Activated T-cell treated with anti-CD3 and anti-CD28 coated beads for 4 hours (primary cell): ENCODE measurements around the gene PRICKLE3.

Experiments used
- DNase-seq: peaks from one replicate; pipeline ENCODE4 v3.0.0-alpha.2; 2020

The PRICKLE3 gene

DNA sequence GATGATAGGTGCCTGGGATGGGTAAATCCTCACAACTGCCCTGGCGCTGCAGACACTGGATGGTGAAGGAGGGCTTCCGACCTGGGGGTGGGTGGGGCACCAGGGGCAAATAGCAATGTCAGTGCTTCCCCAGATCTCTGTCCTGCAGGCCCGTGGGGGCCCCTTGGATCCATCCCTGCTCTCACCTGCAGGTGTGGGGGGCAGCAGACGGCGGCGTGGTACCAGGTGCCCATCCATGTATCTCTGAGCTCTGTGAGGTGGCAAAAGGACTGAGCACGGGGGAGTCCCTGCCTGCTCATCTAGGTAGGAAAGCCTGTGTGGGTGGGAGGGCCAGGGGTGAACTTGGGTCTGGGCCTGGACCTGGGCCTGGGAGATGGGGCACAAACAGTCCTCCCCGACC, 20.4 kb upstream of the PRICKLE3 start:
- no peak for DNase-seq

DNA sequence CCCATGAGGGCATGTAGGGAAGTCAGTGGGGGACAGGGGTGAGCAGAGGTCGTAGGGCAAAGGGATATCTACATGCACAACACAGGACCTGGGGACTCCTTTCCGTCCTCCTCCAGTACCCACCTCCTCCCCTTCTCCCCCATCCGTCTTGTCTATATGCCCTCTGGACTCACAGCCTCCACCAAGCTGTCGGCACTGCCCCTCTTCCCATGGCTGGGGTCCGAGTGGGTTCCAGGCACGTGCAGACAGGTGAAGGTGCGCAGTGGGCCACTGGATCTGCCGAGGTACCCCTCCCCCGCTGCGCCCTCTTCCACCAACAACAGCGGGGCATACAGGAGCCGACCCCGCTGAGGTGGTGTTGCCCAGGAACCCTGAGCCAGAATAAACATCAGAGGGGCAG, 19.3 kb upstream of the PRICKLE3 start:
- DNase-seq, result no peak

DNA sequence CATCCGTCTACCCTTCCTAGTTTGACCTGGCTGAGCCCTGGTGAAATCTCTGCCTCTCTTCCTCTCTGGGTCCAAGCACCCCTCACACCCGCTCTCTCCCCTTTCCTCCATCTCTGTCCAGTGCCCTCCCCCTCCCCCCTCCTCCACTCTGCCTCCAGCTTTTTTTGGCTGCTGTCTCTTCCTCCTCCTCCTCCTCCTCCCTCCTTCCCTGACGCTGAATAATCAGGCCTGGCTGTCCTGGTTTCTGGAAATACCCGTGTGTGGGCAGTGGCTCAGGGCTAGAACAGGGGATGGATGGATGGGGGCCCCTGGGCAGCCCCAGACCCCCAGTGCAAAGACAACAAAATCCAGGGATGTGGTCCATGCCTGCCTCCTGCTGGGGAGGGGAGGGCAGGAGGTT, 18.5 kb upstream of the PRICKLE3 start:
- no peak for DNase-seq

DNA sequence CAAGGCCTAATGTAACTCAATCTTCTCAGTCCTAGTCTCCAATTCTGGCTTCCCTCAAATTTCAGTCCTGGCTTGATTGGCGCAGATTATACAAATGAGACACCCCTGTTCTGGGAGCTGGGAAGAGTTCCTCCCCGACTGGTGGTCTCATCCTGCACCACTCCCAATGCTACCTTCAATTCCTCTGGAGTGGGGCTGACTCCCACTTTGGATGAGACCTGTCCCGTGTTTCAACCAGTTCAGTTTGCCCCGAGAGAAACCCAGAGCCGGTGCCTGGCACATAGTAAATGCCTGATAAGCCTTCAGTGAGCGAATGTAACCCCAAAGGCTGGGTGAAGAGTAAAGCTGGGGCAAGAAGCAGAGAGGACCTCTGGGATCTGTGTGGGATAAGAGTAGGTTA, 17.8 kb upstream of the PRICKLE3 start:
- DNase-seq, result no peak

DNA sequence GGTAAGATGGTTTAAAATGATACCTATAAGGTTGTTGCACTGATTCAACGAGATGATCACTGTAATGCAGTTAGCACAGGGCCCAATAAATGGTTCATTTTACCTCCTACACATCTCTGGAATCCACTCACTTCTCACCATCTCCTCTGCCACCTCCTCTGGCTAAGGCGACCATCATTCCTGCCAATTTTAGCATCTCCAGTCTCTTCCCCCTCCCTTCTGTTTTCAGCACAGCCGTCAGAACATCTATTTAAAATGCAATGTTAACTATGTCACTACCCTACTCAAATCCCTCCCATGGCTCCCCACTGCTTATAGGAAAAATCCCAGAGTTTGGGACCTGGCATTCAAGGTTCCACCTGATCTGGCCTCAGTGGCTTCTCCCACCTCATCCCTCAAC, 17.4 kb upstream of the PRICKLE3 start:
- no peak for DNase-seq

DNA sequence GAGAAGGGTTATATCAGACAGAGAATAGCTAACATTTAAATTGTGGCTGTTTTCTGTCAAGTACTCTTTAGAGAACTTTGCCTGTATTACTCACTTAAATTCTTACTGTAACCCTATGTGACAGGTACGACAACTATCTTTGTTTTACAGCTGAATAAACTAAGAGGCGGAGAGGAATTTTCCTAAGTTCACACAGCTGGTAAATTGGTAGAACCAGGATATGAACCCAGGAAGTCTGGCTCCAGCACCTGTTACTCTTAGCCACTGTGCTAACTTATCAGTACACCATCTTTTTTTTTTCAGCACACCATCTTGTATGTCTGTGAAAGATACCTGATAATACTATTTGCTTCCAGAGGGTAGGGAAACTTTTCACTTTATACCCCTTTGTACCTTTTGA, 15.8 kb upstream of the PRICKLE3 start:
- DNase-seq, result no peak

DNA sequence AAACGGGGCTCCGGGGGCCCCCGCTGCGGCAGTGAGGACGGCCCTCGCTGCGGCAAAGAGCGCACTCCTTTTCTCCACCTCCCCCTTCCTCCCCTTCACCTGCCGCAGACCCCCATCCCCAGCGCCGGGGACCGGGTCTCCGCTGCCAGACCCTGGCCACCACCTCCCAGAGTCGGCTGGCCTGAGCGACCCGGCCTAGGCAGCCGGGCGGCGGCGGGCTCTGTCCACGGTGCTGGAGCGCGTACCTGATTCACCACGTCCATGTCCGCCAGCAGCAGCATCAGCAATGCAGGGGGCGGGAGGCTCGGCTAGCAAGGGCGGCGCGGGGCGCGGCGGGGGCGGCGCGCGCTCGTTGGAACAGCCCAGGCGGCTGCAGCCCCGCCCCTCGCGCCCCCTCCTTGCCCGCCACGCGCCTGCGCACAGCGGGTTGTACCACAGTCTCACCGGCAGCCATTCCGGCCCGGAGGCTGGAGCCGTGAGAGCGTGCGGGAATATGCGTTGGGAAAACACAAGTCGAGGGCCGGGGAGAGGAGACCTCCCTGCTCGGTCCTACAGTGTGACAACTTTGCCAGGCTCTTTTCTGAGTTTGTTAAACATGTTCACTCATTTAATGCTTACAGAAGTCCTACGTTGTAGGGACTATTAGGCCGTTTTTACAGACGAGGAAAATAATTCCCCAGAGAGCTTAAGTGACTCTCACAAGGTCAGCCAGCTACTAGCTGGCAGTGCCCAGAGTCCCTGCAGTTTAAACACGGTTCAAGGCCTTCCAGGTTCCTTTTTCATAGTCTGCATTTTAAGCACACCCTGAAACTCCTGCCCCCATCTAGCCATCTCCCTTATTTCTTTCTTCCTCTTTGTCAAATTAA, 14.0 kb upstream of the PRICKLE3 start, which contains the start of gene SYP:
Gene SYP (minus strand): TSS at position 288 of the 866 bp plus-strand sequence. CDS start 7 bp downstream, at position 281.
- DNase-seq, result peak; percentile 81

DNA sequence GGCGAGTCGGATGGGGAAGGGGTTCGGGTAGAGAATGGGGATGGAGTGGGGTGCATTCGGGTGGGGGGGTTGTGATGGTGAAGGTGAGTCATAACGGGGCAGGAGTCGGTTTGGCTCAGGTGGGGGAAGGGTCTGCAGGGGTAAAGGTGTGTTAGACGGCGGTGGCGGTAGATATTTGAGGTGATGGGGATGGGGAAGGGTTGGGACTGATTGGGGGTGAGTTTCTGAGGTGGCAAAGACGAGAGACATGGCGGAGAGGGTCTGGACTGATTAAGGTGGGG, 13.1 kb upstream of the PRICKLE3 start:
- no peak for DNase-seq

DNA sequence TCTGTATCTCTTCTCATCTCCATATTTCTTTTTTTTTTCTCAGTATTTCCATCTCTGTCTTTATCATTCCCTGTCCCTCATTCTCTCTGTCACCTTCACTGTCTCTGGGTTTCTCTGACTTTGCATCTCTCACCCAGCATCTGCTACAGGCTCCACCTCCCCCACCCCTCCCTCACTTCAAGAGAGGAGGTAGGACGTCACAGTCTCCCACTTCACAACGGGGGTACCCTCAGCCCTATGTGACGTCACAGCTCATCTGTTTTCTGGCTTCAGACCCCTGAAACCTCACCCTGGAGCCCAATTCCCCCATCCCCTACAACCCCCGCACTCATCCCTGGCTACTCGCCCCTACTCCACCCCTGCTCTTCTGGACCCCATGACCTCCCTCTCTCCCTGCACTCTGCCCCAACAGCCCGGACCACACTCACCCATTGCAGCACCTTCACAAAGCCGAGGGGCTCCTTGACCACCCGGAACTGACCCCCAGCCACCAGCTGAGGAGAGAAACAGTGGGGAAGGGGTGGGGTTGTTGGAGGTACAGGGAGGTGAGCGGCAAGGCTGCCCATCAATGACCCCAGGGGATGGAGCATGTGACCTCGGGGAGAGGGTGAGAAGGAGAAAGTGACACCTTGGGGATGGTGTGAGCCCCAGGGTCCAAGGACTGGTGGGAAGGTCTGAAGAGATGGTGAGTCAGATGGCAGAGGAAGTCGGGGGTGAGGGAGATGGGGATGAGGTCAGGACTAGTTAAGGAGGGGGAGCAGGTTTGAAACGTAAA, 12.6 kb upstream of the PRICKLE3 start:
- no peak for DNase-seq

DNA sequence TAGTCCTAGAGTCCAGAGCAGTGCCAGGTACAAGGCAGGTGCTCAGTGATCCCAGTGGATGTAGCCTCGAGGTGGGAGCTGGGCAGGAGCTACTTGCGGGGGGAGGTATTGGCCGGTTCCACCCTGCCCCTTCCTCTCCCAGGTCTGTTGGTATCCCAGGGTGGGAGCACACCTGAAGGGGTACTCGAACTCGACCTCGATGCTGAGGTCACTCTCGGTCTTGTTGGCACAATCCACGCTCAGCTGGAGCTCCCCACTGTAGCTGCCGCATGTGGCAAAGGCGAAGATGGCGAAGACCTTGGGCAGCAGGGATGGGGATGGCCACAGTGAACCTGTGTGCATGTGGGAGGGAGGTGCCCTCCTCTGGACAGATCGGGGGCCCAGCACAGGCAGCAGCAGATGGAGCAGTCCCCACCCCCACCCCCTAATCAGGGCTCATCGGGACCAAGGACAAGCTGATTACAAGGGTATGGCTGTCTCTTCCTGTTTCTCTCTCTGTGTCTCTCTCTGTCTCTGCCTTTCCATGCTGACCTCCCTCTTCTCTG, 11.4 kb upstream of the PRICKLE3 start:
- no peak for DNase-seq

DNA sequence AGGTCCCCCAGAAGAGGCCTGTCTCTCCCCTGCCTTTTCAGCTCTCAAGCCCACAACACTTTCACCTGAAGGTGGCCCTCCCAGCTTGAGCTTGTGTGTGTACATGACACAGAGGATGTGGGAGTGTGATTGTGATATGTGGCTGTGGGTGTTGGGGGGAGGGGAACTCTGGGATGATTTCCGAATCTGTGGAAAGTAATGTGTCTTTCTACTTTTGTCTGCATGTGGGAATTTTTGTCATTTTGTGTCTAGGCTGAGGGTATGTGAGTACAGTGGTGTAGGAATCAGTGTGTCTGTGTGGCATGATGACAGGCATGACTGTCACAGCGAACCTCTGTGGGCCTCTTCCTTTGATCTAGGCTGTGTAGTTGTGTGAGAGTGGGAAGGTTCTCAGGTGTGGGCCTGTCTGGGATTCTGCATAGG, 7.4 kb upstream of the PRICKLE3 start:
- DNase-seq, result no peak

DNA sequence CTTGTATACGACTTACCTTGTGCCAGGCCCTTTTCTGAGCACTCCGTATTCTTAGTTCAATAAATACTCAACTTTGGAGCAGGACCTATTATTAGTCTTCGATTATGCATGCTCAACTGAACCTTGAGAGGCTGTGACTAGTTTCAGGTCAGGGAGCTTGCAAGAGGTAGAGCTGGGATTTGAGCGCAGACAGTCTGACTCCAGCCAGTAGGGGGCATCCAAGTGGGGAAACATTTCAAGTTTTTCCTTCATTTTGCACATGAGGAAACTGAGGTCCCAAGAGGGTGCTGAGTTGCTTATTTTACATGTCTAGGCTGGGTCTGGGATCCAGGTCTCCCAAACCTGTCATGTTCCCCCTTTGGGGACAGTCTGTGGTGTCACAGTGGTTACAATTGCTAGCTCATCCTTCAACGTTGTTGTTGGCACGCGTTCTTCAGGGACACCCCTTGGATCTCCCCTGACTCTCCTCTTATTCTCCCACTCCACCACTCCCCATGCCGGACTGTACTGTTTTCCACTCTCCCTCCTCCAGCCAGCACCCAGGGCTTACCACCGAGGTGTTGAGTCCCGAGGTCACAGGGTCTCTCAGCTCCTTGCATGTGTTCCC, 6.7 kb upstream of the PRICKLE3 start:
- no peak for DNase-seq

DNA sequence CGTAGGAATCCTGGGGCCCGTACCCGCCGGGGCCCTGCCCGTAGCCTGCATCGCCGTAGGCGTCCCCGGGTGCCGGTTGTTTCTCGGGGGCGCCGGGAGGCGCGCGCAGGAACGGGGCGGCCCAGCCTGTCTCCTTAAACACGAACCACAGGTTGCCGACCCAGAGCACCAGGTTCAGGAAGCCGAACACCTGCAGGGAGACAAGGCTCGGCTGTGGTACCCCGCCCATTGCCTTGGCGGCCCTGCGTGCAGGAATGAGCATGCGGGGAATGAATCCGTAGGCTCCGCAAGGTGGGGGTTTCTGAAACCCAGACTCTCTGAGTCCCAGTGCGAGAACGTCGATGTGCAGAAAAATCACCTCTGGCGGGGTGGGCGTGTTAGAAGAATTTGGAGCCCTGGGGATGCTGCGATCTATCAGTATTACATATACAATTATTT, 5.4 kb upstream of the PRICKLE3 start:
- no peak for DNase-seq

DNA sequence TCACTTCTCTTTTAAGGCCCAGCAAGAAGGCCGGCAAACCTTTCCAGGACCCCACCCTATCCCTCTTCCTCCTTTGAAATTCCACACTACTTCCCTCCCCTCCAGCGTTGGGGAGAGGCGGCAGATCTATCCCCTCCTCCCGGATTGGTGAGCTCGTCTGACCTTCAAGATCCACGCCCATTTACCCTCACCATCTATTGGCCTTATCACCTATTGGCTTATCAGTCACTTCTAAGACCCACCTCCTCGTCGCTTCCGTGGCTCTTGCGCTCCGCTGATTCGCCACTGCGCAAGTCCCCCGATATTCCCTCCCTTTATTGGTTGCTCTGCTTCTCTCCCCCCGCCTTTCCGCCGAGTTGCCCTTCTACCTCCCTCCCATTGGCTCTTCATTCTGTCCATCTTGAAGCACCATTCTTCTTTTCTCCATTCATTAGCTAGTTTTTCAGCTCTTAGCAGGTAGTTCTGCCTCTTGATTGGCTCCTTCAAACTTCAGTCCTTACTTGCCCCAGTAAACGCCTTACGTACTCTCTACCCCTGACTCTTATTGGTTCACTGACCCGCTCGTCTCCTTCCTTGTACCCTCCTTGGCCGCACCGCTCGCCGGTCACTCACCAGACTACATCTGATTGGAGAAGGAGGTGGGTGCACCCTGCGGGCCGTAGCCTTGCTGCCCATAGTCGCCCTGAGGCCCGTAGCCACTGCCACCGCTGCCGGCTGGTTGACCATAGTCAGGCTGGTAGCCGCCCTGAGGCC, 4.8 kb upstream of the PRICKLE3 start:
- DNase-seq, result peak; percentile 62

DNA sequence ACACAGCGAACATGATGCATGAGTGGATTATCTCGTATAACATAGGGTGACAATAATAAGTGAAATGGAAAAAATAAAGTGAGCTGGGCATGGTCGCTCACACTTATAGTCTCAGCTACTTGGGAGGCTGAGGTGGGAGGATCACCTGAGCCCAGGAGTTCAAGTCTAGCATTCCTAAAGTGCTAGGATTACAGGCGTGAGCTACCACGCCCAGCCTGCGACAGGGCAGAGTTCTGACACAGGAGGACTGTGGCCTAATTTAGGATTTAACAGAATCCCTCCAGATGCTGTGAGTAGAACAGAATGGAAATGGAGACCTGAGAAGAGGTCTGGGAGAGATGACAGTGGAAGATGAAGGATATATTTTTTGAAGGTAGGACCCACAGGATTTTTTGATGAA, 3.4 kb upstream of the PRICKLE3 start:
- no peak for DNase-seq

DNA sequence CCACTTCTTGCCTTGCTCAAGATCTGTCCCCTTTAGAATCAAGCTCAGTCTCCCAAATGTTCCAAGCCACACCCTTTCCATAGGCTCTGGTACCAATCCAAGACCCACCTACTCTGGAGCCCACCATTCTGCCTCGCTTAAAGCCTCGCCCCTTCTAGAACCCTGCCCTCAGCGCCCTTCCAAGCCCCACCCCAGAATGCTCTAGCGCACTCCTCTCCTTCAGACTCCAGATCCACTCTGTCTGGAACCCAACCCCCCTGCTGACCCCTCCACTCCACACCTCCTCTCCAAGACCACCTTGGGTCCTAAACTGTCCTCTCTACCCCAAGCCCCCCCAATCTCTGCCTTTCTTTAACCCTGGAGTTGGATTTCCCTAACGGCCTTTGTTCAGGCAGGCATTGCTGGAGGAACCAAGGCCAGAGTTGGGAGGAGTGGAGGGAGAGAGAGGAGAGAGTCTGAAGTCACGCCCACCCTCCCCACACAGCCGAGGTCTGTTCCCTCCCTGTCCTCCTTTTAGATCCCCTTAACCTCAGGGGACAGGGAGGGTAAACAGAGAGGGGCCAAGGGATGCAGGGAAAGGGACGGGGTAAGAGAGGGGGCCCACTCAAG, 2.4 kb upstream of the PRICKLE3 start:
- DNase-seq, result no peak

DNA sequence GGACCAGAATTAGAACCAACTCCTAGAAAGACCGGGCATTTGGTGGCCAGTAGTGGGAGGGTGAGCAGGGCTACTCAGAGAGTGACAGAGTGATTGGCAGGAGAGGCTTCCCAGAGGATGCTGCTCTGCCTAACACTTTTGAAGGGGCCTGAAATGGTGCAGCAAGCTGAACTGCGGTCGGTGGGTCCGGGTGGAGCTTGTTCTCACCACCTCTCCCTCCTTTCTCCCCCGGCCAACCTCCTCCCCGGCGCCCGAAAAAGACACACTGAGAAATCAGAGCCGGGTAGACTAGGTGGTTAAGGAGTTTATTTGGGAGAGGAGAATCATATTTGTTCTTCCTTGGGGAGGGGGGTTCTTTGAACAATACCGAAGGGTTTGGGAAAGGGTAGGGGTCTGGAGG, 1.4 kb upstream of the PRICKLE3 start:
- no peak for DNase-seq

DNA sequence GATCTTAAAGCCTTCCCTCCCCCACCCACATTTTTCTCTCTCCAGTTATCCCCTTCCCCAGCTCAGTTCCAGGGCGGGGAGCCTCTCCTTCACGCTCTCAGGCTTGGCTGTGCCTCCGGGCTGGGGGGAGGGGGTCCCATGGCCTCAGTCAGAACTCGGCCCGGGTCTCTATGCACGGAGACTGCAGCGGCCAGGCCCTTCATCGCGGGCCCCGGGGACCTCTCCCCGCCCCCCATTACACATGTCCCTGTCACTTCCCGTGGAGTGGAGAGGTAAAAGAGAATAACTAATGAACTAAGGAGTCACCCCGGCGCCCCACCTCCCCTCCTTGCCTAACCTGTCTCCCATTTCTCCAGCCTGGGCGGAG, 838 bp upstream of the PRICKLE3 start:
- DNase-seq, result no peak

DNA sequence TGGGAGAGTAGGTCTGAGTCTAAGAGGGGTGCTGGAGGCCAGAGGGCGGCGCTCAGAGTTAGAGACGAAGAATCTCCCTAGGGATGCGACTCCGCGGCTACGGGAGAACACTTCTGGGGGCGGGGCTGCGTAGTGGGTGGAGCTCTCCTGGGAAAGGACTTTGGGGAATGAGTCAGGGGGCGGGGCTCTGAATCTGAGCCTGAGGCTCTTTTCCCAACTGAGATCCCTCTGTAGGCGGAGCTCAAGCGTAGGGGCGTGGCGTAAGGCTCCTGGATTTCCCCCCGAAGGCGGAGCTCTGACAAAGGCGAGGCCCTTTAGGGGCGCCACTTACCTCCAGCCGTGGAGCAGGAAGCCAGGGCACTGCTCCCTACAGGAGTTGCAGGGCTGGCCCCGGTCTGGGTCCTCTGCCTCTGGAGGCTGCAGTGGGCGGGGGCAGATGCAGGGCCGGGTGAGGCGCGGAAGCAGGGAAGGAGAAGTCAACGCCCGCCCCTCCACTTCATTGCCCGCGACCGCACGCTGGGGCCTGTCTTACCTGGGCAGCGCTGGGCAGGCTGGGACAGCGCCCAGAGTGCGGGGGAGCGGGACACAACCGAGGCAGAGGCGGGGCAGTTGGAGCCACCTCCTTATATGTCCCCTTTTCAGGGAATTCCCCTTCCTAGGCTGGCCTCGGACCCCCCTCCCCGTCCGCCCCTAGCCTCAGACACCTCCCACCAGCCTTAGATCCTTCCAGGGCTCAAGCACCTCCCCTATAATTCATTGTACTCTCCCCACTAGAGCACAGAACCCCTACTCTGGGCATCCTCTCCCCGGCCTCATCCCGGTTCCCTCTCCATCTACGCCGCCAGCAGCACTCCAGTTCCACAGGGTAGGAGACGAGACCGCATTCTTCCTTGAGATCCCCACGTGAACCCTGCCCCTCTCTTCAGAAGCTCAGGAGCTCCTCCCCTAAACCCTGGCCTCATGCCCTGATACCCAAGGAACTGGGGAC, 1.6 kb downstream of the PRICKLE3 start:
- DNase-seq, result no peak

DNA sequence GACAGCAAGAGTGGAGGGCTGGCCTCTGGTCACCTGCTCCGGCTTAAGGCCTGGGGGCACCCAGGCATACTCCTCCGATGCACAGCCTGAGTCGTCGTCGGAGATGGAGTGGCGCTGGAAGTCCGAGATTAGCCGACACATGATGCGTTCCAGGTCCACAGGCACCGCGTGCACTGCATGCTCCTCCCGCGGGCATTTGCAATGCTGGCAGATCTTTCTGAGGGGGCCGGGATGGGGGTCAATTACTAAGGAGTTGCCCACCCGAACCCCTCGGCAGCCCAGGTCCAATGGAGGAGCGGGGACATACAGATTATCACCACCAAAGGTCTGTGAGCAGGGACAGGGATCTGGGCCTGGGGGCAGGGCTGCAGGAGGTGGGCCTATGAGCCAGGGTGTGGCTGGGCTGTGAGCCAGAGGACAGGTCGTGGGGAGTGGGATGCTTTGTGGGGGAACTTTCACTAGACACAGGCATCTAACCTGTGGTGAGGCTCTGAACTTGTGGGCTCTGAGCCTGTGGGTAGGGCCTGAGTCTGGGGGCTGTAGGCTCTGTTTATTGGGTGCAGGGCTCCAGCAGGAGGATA, 2.4 kb downstream of the PRICKLE3 start:
- no peak for DNase-seq

DNA sequence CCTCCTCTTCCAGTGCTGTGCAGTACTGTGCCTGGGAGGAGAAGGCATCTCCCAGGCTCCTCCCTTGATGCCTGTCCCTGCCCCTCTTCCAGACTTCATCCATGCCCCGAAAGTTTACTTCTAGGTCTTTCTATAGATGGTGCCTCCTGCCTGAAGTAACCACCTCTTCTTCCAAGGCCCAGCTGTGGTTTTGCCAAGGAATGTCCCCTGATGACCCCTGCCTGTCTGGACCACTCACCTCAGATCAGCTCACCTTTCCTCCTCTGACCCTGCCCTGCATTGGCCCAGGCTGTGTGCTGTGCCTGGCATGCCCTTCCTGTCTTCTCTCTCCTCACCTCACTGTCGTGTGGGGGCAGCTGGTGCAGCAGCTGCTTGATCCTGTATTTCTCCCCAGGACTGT, 6.8 kb downstream of the PRICKLE3 start:
- DNase-seq, result no peak
